Measurements from ENCODE around the gene GNS. TPM values are rescaled to one million over a fixed set of nuclear protein-coding genes. Genes with fewer than 3 reads are reported as not detected.

The GNS gene
- total and polyA plus RNA-seq, 4 donors, result 27.8 to 78.6 (median 57.4) TPM

DNA sequence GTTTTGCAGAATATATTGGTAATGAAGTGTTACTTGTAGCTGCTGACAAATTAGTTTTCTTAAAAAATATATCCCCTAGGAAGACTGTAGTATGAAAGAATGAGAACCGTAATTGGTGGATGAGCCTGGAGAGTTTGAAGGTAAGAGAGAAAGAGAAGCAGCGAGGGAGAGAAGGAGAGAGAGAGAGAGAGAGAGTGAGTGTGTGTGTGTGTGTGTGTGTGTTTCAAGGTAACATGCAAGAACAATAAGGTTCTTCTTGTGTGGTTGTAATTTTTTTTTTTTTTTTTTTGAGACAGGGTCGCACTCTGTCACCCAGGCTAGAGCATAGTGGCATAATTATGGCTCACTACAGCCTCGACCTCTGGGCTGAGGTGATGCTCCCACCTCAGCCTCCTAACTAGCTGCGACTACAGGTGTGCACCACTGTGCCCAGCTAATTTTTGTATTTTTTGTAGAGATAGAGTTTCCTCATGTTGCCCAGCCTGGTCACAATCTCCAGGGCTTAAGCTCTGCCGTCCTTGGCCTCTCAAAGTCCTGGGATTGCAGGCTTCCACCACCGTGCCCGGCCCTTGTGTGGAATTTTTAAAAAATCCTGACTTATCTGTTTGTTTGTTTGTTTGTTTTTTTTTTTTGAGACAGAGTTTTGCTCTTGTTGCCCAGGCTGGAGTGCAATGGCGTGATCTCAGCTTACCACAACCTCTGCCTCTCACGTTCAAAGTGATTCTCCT, 75.2 kb downstream of the GNS start:
- no peak overlapping the region for H3K9ac ChIP-seq (ENCODE audit: low read depth in 1 of 2, low read length in 2 of 2)
- no peak overlapping the region for H3K4me3 ChIP-seq (ENCODE audit: low read depth in 1 of 3, low read length in 3 of 3)
- no peak for TF ChIP-seq TAF1 (conservative IDR thresholded peaks at IDR 0.05)
- no peak for TF ChIP-seq ZBTB33 (IDR thresholded peaks at IDR 0.05)
- TF ChIP-seq, protein P1, sequence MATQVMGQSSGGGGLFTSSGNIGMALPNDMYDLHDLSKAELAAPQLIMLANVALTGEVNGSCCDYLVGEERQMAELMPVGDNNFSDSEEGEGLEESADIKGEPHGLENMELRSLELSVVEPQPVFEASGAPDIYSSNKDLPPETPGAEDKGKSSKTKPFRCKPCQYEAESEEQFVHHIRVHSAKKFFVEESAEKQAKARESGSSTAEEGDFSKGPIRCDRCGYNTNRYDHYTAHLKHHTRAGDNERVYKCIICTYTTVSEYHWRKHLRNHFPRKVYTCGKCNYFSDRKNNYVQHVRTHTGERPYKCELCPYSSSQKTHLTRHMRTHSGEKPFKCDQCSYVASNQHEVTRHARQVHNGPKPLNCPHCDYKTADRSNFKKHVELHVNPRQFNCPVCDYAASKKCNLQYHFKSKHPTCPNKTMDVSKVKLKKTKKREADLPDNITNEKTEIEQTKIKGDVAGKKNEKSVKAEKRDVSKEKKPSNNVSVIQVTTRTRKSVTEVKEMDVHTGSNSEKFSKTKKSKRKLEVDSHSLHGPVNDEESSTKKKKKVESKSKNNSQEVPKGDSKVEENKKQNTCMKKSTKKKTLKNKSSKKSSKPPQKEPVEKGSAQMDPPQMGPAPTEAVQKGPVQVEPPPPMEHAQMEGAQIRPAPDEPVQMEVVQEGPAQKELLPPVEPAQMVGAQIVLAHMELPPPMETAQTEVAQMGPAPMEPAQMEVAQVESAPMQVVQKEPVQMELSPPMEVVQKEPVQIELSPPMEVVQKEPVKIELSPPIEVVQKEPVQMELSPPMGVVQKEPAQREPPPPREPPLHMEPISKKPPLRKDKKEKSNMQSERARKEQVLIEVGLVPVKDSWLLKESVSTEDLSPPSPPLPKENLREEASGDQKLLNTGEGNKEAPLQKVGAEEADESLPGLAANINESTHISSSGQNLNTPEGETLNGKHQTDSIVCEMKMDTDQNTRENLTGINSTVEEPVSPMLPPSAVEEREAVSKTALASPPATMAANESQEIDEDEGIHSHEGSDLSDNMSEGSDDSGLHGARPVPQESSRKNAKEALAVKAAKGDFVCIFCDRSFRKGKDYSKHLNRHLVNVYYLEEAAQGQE (IDR thresholded peaks at IDR 0.05), result no peak
- no peak for TF ChIP-seq RXRA (IDR thresholded peaks at IDR 0.05)
- TF ChIP-seq EGR1 (IDR thresholded peaks at IDR 0.05; ENCODE audit: low read depth in 2 of 2), result no peak
- no peak for TF ChIP-seq HNF4A (conservative IDR thresholded peaks at IDR 0.05)
- TF ChIP-seq SP1 (IDR thresholded peaks at IDR 0.05), result no peak
- no peak for TF ChIP-seq GABPA (IDR thresholded peaks at IDR 0.05 in 1 of 2, conservative IDR thresholded peaks at IDR 0.05 in 1 of 2)
- TF ChIP-seq JUND (IDR thresholded peaks at IDR 0.05), result no peak
- TF ChIP-seq, protein P2, sequence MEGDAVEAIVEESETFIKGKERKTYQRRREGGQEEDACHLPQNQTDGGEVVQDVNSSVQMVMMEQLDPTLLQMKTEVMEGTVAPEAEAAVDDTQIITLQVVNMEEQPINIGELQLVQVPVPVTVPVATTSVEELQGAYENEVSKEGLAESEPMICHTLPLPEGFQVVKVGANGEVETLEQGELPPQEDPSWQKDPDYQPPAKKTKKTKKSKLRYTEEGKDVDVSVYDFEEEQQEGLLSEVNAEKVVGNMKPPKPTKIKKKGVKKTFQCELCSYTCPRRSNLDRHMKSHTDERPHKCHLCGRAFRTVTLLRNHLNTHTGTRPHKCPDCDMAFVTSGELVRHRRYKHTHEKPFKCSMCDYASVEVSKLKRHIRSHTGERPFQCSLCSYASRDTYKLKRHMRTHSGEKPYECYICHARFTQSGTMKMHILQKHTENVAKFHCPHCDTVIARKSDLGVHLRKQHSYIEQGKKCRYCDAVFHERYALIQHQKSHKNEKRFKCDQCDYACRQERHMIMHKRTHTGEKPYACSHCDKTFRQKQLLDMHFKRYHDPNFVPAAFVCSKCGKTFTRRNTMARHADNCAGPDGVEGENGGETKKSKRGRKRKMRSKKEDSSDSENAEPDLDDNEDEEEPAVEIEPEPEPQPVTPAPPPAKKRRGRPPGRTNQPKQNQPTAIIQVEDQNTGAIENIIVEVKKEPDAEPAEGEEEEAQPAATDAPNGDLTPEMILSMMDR (IDR thresholded peaks at IDR 0.05; ENCODE audit: low read depth, low read length, missing input control), result no peak
- TF ChIP-seq HNF4G (IDR thresholded peaks at IDR 0.05), result no peak
- no peak for TF ChIP-seq FOXA2 (IDR thresholded peaks at IDR 0.05)
- TF ChIP-seq RAD21 (IDR thresholded peaks at IDR 0.05), result no peak
- no peak for TF ChIP-seq NR2F2 (IDR thresholded peaks at IDR 0.05)
- TF ChIP-seq ATF3 (IDR thresholded peaks at IDR 0.05), result no peak
- no peak for TF ChIP-seq FOXA1 (IDR thresholded peaks at IDR 0.05)
- no peak for TF ChIP-seq YY1 (IDR thresholded peaks at IDR 0.05)
- H3K4me1 ChIP-seq (ENCODE audit: control insufficient read depth in 4 of 4, insufficient read depth in 4 of 4, low read length in 3 of 4), result peaks cover 0 to 3% (median 0%) of the 10 kb centered on the region in 4 donors
- H3K27me3 ChIP-seq (ENCODE audit: control insufficient read depth in 4 of 4, insufficient read depth in 4 of 4, low read length in 3 of 4), result no peaks in the 10 kb centered on the region
- H3K36me3 ChIP-seq (ENCODE audit: control insufficient read depth in 4 of 4, insufficient read depth in 3 of 4, low read depth in 1 of 4, low read length in 3 of 4), result peaks cover 0 to 2% (median under 1%) of the 10 kb centered on the region in 4 donors
- no peak for DNase-seq (ENCODE audit: low spot score)
- 91% methylated on average over 10 of the region's 10 CpGs for WGBS
- H3K27ac ChIP-seq (ENCODE audit: low read depth in 1 of 2, low read length in 2 of 2), result no peak overlapping the region
- no peaks in the 10 kb centered on the region for H3K9me3 ChIP-seq (ENCODE audit: control insufficient read depth in 4 of 4, low read length in 3 of 4)

All from liver (tissue), 9 donors.